SU-DHL-6 (cell line): ENCODE data around the gene PRDM11.

Experiments
- H2AFZ ChIP-seq: fragments of 200-600 bp; sonication (generic); 2 replicates; pipeline ENCODE4 v1.6.1; 2014; ENCODE audit warnings: low read depth, mild to moderate bottlenecking, moderate library complexity, mixed read lengths, antibody characterized with exemption, low read length; ENCODE audit not compliant: severe bottlenecking
- H3F3A ChIP-seq: fragments of 200-600 bp; shearing (Covaris generic); 2 replicates; pipeline ENCODE4 v1.6.0; 2016; ENCODE audit warnings: antibody characterized with exemption, mild to moderate bottlenecking; ENCODE audit not compliant: insufficient read depth
- H3K27ac ChIP-seq: fragments of 200-600 bp; sonication (generic); 2 replicates; pipeline ENCODE4 v1.5.1; 2016; ENCODE audit warnings: low read depth, mild to moderate bottlenecking, low read length, moderate library complexity, mixed read lengths
- H3K27me3 ChIP-seq: fragments of 200-600 bp; sonication (generic), shearing (Covaris generic); 2 replicates; pipeline ENCODE4 v1.6.0; 2014; ENCODE audit warnings: mild to moderate bottlenecking, low read length
- H3K36me3 ChIP-seq: fragments of 200-600 bp; sonication (generic); 2 replicates; pipeline ENCODE4 v1.6.1; 2014; ENCODE audit warnings: mild to moderate bottlenecking, low read length, mixed read lengths
- H3K4me2 ChIP-seq: fragments of 300-600, 200-600 bp; shearing (Covaris generic), sonication (generic); 2 replicates; pipeline ENCODE4 v1.6.0; 2014; ENCODE audit warnings: low read length, low read depth, mild to moderate bottlenecking; ENCODE audit not compliant: poor library complexity, severe bottlenecking
- H3K4me3 ChIP-seq: fragments of 200-600 bp; sonication (generic); 2 replicates; pipeline ENCODE4 v1.5.1; 2014; ENCODE audit warnings: antibody characterized with exemption, low read length, mild to moderate bottlenecking, mixed read lengths; ENCODE audit not compliant: insufficient read depth, poor library complexity, severe bottlenecking
- H3K79me2 ChIP-seq: fragments of 200-600 bp; sonication (generic); 2 replicates; pipeline ENCODE4 v1.6.1; 2014; ENCODE audit warnings: mild to moderate bottlenecking, low read length, moderate library complexity; ENCODE audit not compliant: insufficient read depth
- H3K9ac ChIP-seq: fragments of 200-600 bp; sonication (generic); 2 replicates; pipeline ENCODE4 v1.7.0; 2014; ENCODE audit warnings: mild to moderate bottlenecking, low read length
- H3K9me2 ChIP-seq: fragments of 200-600 bp; sonication (generic); replicated peaks from 2 replicates; pipeline ENCODE4 v1.6.1; 2014; ENCODE audit warnings: low read length; ENCODE audit not compliant: insufficient read depth
- H3K9me3 ChIP-seq: fragments of 200-600 bp; sonication (generic); 2 replicates; pipeline ENCODE4 v1.6.1; 2014; ENCODE audit warnings: low read length, mixed read lengths; ENCODE audit not compliant: insufficient read depth
- H4K20me1 ChIP-seq: fragments of 200-600 bp; sonication (generic); 2 replicates; pipeline ENCODE4 v1.6.1; 2014; ENCODE audit warnings: low read depth, mild to moderate bottlenecking, antibody characterized with exemption, low read length, moderate library complexity, mixed read lengths
- CTCF ChIP-seq: fragments of 200-600 bp; sonication (generic); IDR thresholded peaks from one replicate; pipeline ENCODE4 v1.5.1; 2017; ENCODE audit warnings: antibody characterized with exemption, mild to moderate bottlenecking, low read length, moderate library complexity; ENCODE audit not compliant: insufficient read depth, poor library complexity, severe bottlenecking
- EZH2phosphoT487 ChIP-seq: fragments of 200-600 bp; sonication (generic), shearing (Covaris generic); conservative IDR thresholded peaks from 2 replicates; pipeline ENCODE4 v1.6.1; 2018; ENCODE audit warnings: mild to moderate bottlenecking, antibody characterized with exemption, low read length, moderate library complexity, mixed read lengths

Gene PRDM11

GRCh38 chr11:45264839-45265515 lies 118.5 kb downstream of the PRDM11 start:
- no peak overlapping the region for H2AFZ ChIP-seq
- no peaks in the 10 kb centered on the region for H4K20me1 ChIP-seq
- no peak overlapping the region for H3K9ac ChIP-seq
- no peaks in the 10 kb centered on the region for H3K27me3 ChIP-seq
- TF ChIP-seq CTCF: no peak
- no peak for TF ChIP-seq EZH2phosphoT487
- H3K9me2 ChIP-seq: no peaks in the 10 kb centered on the region
- H3K79me2 ChIP-seq: no peaks in the 10 kb centered on the region
- H3K9me3 ChIP-seq: no peaks in the 10 kb centered on the region
- no peaks in the 10 kb centered on the region for H3F3A ChIP-seq
- no peak overlapping the region for H3K27ac ChIP-seq
- H3K4me2 ChIP-seq: no peak overlapping the region
- no peak overlapping the region for H3K4me3 ChIP-seq
- no peaks in the 10 kb centered on the region for H3K36me3 ChIP-seq

DNA sequence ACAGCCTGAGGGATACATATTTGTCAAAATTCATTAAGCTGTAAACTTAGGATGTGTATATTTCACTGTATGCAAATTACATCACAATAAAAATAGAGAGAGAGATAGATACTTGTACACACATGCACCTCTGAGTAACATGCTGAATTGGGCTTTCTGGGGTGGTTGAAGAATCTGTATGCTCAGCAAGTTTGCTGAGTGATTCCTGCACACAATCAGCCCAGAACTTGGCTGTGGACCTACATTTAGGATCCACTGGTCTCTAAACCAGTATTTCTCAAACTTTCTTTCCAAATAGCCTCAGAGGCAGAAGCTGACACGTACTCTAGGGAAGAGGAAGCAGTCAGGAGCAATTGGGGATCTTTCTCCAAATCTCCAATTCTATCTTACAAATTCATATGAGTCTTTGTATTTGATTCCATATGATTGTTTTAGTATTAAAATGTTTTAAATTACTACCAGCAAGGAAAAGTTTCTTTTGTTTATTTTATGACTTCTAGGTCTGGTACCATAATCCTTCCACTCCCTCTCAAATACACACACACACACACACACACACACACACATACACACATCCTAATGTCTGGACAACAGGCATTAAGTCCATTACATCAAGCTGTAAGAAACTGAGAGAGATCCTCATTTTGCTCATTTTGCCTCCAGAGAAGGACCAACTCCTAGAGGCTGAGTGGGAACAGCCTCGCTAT lies 119.7 kb downstream of the PRDM11 start:
- Histone ChIP-seq H3K4me3 (no peak overlapping the region), H3K9ac (no peak overlapping the region), H3K36me3 (no peaks in the 10 kb centered on the region), H3K79me2 (no peaks in the 10 kb centered on the region), H2AFZ (no peak overlapping the region), H3F3A (no peaks in the 10 kb centered on the region), H3K27me3 (0 out of 2 replicates have a peak, but pooled peaks cover 4% of the 10 kb centered on the region), H3K9me3 (no peaks in the 10 kb centered on the region), H3K9me2 (no peaks in the 10 kb centered on the region), H3K27ac (no peak overlapping the region), H3K4me2 (no peak overlapping the region), H4K20me1 (no peaks in the 10 kb centered on the region)
- TF ChIP-seq EZH2phosphoT487 (no peak), CTCF (no peak)

GRCh38 chr11:45266676-45267020 lies 120.2 kb downstream of the PRDM11 start:
- Histone ChIP-seq H3K9ac (no peak overlapping the region), H3K9me3 (no peaks in the 10 kb centered on the region), H2AFZ (no peak overlapping the region), H3K27me3 (0 out of 2 replicates have a peak, but pooled peaks cover 4% of the 10 kb centered on the region), H3F3A (no peaks in the 10 kb centered on the region), H3K4me2 (no peak overlapping the region), H3K79me2 (no peaks in the 10 kb centered on the region), H3K36me3 (no peaks in the 10 kb centered on the region), H4K20me1 (no peaks in the 10 kb centered on the region), H3K27ac (no peak overlapping the region), H3K4me3 (no peak overlapping the region), H3K9me2 (no peaks in the 10 kb centered on the region)
- TF ChIP-seq CTCF: no peak
- no peak for TF ChIP-seq EZH2phosphoT487
